GM18951 (cell line): ENCODE measurements around the gene NRXN2.

Source experiments
- POLR2A ChIP-seq: IDR thresholded peaks from 4 replicates; pipeline ENCODE4 v1.6.1; 2011; ENCODE audit warnings: mild to moderate bottlenecking; ENCODE audit not compliant: insufficient read length, insufficient read depth; ENCODE audit errors: extremely low read depth
- in situ Hi-C: fragments of 300-500 bp; cut with MboI; formaldehyde crosslinking; loops from one replicate; pipeline ENCODE4 v1.12.0; 2022; ENCODE audit warnings: low sequenced_read_pairs, mixed read lengths, inconsistent platforms; ENCODE audit not compliant: unreplicated experiment

Gene NRXN2

DNA sequence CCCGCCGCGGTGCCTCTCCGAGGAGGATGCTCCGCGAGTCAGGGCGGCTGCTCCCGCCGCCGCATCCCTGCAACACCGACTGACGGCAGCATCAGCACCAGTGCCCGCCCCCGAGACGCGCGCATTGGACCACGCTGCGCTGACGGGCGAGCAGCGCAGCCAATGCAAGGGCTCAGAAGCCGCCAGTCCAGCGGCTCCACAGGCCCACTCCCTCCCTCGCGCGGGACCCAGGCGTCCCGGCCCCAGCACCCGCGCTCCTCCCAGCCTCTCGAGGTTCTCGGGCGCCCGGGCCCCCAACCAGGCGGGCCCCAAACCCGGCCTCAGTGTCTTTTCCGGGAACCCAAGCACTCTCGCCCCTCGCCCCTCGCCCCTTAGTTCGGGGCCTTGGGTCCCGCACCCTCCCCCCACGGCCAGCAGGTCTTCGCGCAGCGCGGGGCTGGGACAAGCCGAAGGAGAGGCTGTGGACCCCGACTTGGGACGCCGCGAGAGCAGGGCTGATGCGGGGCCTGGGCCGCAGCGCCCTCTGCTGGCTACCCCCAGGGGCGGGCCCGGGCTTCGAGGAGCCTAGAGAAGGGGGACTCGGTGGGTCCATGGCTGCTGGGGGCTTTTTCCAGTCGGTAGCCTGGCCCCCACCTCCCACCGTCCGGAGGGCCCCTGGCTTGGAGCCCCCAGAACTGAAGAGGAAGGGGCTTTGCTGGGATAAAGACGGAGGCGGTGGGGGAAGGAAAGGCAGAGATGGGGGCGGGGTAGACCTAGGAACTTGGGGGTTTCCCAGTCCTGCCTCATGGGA lies at the start of gene NRXN2:
NRXN2 (minus strand) TSS at position 81 of the 790 bp plus-strand sequence. CDS start 9,498 bp downstream, outside the sequence.
- in situ Hi-C loops = no loop called here
- TF ChIP-seq POLR2A = peak; percentile 41

GRCh38 chr11:64772303-64773018 lies 49.5 kb upstream of the NRXN2 start:
- in situ Hi-C loops = no loop called here
- TF ChIP-seq POLR2A = no peak

- TF ChIP-seq POLR2A = no peak
- in situ Hi-C loops = no loop called here
Observed at GRCh38 chr11:64771861-64772260, 48.9 kb upstream of the NRXN2 start.

- in situ Hi-C loops = no loop called here
- no peak for TF ChIP-seq POLR2A
Observed at GRCh38 chr11:64770120-64770519, 47.1 kb upstream of the NRXN2 start.

DNA sequence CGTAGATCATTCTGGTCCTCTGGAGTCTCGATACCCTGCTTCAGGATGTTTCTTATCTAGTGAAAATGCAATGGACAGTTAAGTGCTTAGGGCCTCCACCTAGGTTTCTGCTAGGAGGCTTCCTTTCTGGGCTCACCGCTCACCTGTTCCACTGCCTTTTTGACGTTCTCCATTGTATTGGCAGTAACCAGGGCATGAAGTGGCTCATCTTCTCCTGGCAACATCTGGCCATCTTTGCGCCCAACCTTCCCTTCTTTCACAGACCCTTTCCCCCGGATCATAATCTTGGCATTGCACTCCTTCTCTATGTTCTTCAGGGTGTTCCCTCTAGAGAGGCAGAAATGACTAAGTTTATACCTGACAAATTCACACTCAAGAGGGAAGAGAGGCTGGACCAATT lies 46.3 kb upstream of the NRXN2 start:
- in situ Hi-C loops = no loop called here

GRCh38 chr11:64768300-64768694 lies 45.3 kb upstream of the NRXN2 start:
- in situ Hi-C loops = no loop called here
- no peak for TF ChIP-seq POLR2A

More for the DNA sequence above, 46.3 kb upstream of the NRXN2 start:
- no peak for TF ChIP-seq POLR2A

DNA sequence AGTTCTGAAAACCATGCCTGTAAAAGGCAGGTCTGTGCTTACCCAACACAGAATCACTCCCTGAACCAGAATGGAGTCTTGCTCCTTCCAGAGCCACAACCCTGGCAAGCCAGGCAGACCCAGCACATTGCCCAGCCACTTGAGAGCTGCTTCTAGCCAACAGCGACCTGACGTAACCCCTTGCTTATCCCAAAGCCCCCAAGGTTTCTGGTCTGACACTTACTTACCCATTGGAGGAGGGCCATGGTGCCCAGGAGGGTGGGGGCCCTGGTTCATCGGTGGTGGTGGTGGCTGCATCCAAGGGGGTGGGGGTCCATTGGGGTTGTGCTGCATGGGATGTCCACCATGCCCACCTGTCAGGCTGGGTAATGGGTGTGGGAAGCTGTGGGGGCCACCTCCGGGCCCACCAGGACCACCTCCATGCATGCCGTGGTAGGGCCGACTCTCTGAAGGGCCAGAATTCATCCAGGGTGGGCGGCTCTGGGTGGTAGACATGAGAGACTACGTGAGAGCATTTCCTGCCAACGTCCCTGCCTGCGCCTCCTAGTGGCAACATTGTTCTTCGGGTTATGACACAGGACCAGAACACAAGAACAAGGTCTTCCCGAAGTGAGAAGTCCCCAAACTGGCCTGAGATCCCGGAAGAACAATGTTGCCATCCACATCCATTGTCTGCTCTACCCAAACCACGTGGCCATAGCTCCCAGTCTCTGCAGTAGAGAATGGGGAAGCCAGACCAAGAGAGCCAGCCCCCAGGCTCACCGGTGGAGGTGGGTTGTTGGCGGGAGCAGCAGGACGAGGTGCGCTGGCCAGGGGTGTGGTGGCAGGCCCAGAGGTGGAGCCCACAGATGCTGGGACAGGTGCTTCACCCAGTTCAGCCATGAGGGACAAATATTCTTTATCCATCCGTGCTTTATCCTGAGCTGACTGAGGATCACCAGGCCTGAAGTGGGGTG lies 44.6 kb upstream of the NRXN2 start:
- no peak for TF ChIP-seq POLR2A

DNA sequence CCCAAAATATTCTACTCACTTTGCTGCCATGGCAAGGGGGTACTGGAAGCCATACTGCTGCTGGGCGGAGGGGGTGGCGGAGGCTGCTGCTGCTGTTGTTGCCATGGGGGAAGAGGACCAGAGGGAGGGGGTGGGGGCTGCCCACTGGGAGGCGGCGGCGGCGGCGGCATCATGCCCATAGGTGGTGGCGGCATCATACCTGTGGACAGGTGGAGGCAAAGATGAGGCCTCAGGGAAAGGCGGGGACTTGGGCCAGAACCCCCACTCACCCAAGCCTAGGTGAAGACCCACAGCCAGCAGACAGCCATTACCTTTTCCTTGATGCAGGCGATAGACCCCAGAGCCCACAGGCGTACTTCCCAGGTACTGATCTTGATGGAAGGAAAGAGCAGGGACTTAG lies 43.9 kb upstream of the NRXN2 start:
- no peak for TF ChIP-seq POLR2A
- in situ Hi-C loops = no loop called here

More for the DNA sequence above, 44.6 kb upstream of the NRXN2 start:
- in situ Hi-C loops = no loop called here

DNA sequence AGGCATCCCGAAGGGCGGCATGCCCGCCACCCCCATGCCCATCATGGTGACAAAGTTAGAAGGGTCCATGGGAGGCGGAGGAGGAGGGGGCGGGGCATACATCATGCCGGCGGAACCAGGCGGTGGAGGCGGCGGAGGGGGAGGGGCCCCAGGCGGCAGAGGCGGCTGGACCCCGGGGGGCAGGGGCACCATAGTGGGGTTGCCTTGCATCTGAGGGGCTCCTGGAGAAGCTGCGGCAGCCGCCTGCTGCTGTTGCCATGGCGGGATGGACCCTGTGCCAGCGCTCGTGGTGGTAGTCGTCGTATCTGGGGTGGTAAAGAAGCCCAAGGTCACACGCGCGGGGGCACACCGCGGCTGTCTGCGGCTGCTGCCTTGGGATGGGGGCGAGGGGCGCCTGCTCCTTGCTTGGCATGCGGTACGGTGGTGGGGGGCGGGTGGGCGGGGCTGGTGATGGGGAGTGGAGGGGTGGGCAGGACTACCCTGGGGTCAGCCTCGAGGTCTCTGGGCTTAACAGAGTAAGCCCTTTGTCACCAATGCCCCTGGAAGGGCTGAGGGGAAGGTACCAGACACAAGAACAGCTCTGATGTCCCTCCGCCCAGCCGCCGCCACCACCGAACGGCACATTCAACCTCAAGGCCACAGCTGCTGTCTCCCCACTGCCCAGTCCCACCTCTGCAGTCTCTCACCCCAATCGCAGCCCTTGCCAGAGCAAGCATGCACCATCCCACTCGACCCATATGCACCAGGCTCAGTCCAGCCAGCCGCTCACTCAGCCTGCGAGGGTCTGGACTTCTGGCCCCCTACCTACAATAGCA lies 43.1 kb upstream of the NRXN2 start:
- in situ Hi-C loops = no loop called here
- TF ChIP-seq POLR2A = no peak

DNA sequence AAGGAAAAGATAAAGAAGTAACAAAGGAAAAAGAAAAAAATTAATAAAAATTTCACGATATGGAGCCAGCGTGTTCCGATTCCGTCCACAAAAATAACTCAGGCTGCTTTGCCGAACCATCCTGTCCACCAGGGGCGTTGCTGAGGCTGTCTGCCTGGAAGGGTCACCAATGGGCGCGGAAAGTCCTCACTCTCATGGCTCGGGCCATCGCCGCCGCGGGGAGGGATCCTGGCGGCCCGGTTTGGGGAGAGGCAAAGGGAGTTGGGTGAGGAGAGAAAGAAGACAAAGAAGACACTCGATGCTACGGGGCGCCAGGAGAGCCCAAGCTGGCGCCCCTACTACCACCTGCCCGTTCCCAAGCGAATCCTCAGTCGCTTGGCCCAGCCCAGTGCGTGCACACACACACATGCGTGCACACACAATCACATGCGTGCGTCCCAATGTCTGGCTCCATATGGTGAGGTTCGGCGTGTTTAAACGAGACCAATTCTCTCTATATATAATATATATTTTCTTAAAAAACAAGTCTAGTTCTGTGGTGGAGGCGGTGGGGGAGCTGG lies 42.4 kb upstream of the NRXN2 start:
- TF ChIP-seq POLR2A = no peak
- in situ Hi-C loops = no loop called here

- no peak for TF ChIP-seq POLR2A
Observed at GRCh38 chr11:64764753-64765152, 41.8 kb upstream of the NRXN2 start.

GRCh38 chr11:64764040-64764611 lies 41.1 kb upstream of the NRXN2 start:
- TF ChIP-seq POLR2A = no peak
- in situ Hi-C loops = no loop called here

More at GRCh38 chr11:64764753-64765152, 41.8 kb upstream of the NRXN2 start:
- in situ Hi-C loops = no loop called here

DNA sequence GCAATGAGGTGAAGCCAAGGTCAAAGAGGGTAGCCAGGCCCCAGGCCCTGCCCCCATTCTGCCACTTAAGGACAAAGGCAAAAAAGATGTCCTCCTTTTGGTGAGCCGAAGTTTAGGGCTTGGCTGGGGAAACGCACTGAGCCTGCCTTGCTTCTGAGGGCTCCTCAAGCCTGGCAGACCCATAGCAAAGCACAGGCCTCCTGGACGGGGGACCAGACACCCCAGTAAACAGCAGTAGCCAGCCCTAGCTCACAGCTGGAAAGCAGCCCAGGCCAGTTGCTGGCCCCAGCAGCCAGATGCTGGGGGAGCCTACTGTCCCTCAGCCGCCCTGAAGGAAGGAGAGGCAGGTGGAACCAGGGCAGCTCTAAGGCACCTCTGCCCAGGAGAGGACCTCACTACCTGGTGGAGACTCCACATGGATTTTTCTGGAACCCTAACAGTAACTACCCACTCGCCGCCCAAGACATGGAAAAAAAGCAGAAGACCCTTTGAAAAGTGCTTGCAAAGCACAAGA lies 40.6 kb upstream of the NRXN2 start:
- in situ Hi-C loops = no loop called here

More for the DNA sequence above, 40.6 kb upstream of the NRXN2 start:
- peak; percentile 32 for TF ChIP-seq POLR2A
